ENCODE measurements around the gene GAB2.
"Not testable (repeated sequence)": the region's sequence is repeated elsewhere in the genome, so short reads cannot be mapped to it uniquely, and the experiment has no call there.

The GAB2 gene

DNA sequence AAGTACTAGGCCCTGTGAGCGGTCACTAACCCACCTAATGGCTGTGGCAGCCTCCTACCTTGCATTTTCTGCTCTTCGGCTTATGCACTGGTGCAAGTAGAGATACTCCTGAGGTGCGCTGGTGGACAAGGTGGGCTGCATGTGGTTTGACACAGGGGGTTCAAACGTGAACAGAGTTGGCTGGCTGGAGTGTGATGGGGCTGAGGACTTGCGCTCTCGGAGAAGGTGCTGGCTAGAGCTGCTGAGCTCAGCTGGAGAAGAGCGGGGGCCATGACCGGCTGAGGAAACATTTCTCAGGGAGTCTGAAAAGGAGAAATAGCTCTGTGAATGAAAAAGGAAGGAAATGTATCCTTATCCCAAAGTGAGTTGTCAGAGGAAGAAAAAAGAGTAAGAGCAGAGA is 167.5 kb downstream of the GAB2 start:
- H3K9me3 Mint-ChIP-seq: no peaks in the 10 kb centered on the region
- no peaks in the 10 kb centered on the region for H3K27me3 Mint-ChIP-seq
- no peak overlapping the region for H3K4me3 Mint-ChIP-seq
- H3K27ac Mint-ChIP-seq: peak overlapping the region; percentile 59
- intact Hi-C loops (cut with micrococcal nuclease): no loop called here
- H3K36me3 Mint-ChIP-seq (ENCODE audit: low read depth): peaks cover 70% of the 10 kb centered on the region
- peaks cover 55% of the 10 kb centered on the region for H3K4me1 Mint-ChIP-seq (ENCODE audit: low read depth)

DNA sequence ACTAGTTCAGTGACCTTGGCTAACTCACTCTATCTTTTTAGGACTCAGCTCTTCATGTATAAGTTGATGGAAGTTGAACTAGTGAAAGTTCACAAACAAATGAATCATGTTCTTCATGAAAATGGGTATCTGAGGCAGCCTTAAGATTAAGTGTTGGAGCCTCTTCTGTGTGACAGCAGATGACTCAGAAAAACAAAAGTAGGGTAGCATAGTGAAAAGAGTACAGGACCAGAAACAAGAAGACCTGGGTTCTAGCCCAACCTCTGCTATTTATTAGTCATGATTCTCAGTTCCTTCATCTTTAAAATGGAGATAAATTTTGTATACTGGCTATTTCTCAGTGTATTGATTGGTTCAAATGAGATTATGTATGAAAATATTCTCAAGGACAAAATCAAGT is 168.7 kb downstream of the GAB2 start:
- no peaks in the 10 kb centered on the region for H3K9me3 Mint-ChIP-seq
- H3K27ac Mint-ChIP-seq: no peak overlapping the region
- H3K27me3 Mint-ChIP-seq: no peaks in the 10 kb centered on the region
- H3K36me3 Mint-ChIP-seq (ENCODE audit: low read depth): peaks cover 65% of the 10 kb centered on the region
- peaks cover 57% of the 10 kb centered on the region for H3K4me1 Mint-ChIP-seq (ENCODE audit: low read depth)
- no peak overlapping the region for H3K4me3 Mint-ChIP-seq
- intact Hi-C loops (cut with micrococcal nuclease): no loop called here

DNA sequence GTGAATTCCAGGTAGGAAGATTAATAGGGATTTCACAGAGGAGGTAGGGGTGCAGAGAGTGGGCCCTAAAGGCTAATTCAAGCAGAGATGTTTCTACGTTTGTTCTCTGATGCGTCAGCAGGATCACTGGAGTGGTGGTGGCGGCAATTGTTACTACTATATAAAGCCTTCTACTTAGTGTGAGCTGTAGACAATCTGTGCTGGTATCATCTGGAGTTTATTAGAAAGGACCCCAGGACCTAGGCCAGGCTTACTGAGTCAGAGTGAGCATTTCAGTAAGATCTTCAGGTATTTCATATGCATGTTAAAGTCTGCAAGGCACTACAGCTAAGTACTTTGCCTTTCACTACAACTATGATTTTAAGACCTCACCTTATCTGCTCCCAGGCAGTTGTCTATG is 169.4 kb downstream of the GAB2 start:
- H3K27me3 Mint-ChIP-seq: no peaks in the 10 kb centered on the region
- intact Hi-C loops (cut with micrococcal nuclease): no loop called here
- H3K36me3 Mint-ChIP-seq (ENCODE audit: low read depth): peaks cover 65% of the 10 kb centered on the region
- no peaks in the 10 kb centered on the region for H3K9me3 Mint-ChIP-seq
- no peak overlapping the region for H3K4me3 Mint-ChIP-seq
- no peak overlapping the region for H3K27ac Mint-ChIP-seq
- peaks cover 54% of the 10 kb centered on the region for H3K4me1 Mint-ChIP-seq (ENCODE audit: low read depth)

- peak overlapping the region; percentile 46 for H3K27ac Mint-ChIP-seq
- H3K4me1 Mint-ChIP-seq (ENCODE audit: low read depth): peaks cover 33% of the 10 kb centered on the region
- H3K9me3 Mint-ChIP-seq: peaks cover 16% of the 10 kb centered on the region
- no peaks in the 10 kb centered on the region for H3K27me3 Mint-ChIP-seq
- H3K36me3 Mint-ChIP-seq (ENCODE audit: low read depth): peaks cover 85% of the 10 kb centered on the region
- intact Hi-C loops (cut with micrococcal nuclease): no loop called here
- H3K4me3 Mint-ChIP-seq: no peak overlapping the region
Measured at GRCh38 chr11:78244546-78245255, 172.9 kb downstream of the GAB2 start.

DNA sequence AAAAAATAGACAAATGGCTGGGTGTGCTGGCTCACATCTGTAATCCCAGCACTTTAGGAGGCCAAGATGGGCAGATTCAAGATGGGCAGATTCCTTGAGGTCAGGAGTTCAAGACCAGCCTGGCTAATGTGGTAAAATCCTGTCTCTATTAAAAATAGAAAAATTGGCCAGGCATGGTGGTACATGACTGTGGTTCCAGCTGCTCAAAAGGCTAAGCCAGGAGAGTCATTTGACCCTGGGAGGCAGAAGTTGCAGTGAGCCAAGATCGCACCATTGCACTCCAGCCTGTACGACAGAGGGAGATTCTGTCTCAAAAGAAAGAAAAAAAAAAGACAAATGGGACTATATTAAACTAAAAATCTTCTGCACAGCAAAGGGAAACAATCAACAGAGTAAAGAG is 173.5 kb downstream of the GAB2 start:
- Mint-ChIP-seq H3K27ac (peak overlapping the region; percentile 46), H3K27me3 (no peaks in the 10 kb centered on the region), H3K9me3 (peaks cover 16% of the 10 kb centered on the region)

GRCh38 chr11:78241475-78241874 is 176.1 kb downstream of the GAB2 start:
- Mint-ChIP-seq H3K4me1 (ENCODE audit: low read depth) (peaks cover 30% of the 10 kb centered on the region), H3K36me3 (ENCODE audit: low read depth) (peaks cover 83% of the 10 kb centered on the region), H3K27ac (peak overlapping the region; percentile 16), H3K4me3 (no peak overlapping the region), H3K27me3 (no peaks in the 10 kb centered on the region), H3K9me3 (peaks cover 16% of the 10 kb centered on the region)
- intact Hi-C loops (cut with micrococcal nuclease): no loop called here

More for the DNA sequence above, 173.5 kb downstream of the GAB2 start:
- H3K36me3 Mint-ChIP-seq (ENCODE audit: low read depth): peaks cover 87% of the 10 kb centered on the region
- H3K4me1 Mint-ChIP-seq (ENCODE audit: low read depth): peaks cover 37% of the 10 kb centered on the region
- H3K4me3 Mint-ChIP-seq: no peak overlapping the region
- intact Hi-C loops (cut with micrococcal nuclease): no loop called here

DNA sequence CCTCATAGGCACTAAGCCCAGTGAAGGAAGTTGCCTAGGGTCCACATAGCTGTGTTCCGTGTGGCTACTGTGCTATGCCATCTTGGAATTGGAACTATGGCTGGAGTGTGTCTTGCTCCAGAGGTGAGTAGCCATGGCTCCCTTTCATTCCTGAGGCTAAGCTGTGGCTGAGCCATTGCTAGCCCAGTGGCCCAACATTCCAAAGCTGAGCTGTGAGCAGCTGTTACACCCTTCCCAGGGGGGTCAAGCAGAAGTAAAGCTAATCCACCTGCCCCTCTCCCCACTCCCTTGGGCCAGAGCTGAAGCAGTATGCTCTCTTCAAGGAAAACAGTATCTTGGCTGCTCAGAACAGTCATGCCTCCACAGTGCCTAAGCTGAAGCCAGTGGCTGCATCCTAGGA is 177.8 kb downstream of the GAB2 start:
- intact Hi-C loops (cut with micrococcal nuclease): no loop called here
- peaks cover 16% of the 10 kb centered on the region for H3K9me3 Mint-ChIP-seq
- H3K4me1 Mint-ChIP-seq (ENCODE audit: low read depth): peaks cover 25% of the 10 kb centered on the region
- no peaks in the 10 kb centered on the region for H3K27me3 Mint-ChIP-seq
- peaks cover 91% of the 10 kb centered on the region for H3K36me3 Mint-ChIP-seq (ENCODE audit: low read depth)
- no peak overlapping the region for H3K27ac Mint-ChIP-seq
- H3K4me3 Mint-ChIP-seq: no peak overlapping the region

DNA sequence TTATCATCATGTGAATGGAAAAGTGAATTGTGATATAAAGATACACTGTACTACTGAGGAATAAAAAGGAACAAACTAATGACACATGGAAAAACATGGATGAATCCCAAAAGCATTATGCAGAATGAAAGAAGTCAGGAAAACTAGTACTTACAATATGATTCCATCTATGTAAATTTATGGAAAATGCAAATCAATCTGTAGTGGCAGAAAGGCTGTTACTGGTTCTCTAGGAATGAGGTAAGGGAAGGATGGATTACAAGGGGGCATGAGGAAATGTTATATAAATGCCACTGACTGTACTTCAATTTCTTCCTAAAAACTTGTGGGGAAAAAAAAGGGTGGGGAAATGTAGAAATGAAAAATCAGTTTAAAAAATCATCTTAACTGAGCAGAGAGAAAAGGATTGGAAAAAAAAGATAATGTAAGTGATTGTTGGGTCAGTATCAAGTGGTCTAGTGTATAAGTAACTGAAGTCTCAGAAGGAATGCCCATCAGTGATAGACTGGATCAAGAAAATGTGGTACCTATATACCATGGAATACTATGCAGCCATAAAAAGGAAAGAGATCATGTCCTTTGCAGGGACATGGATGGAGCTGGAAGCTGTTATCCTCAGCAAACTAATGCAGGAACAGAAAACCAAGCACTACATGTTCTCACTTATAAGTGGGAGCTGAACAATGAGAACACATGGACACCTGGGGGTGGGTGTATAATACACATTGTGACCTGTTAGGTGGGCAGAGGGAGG is 180.2 kb downstream of the GAB2 start:
- Mint-ChIP-seq H3K9me3 (peaks cover 16% of the 10 kb centered on the region), H3K4me1 (ENCODE audit: low read depth) (peaks cover 13% of the 10 kb centered on the region), H3K36me3 (ENCODE audit: low read depth) (peaks cover 86% of the 10 kb centered on the region), H3K27ac (no peak overlapping the region), H3K27me3 (no peaks in the 10 kb centered on the region), H3K4me3 (no peak overlapping the region)
- intact Hi-C loops (cut with micrococcal nuclease): no loop called here

- H3K9me3 Mint-ChIP-seq: no peaks in the 10 kb centered on the region
- H3K36me3 Mint-ChIP-seq (ENCODE audit: low read depth): peaks cover 69% of the 10 kb centered on the region
- peaks cover 22% of the 10 kb centered on the region for H3K4me1 Mint-ChIP-seq (ENCODE audit: low read depth)
- intact Hi-C loops (cut with micrococcal nuclease): no loop called here
- no peaks in the 10 kb centered on the region for H3K27me3 Mint-ChIP-seq
- H3K4me3 Mint-ChIP-seq: no peak overlapping the region
- H3K27ac Mint-ChIP-seq: no peak overlapping the region
Measured at GRCh38 chr11:78234006-78234405, 183.6 kb downstream of the GAB2 start.

DNA sequence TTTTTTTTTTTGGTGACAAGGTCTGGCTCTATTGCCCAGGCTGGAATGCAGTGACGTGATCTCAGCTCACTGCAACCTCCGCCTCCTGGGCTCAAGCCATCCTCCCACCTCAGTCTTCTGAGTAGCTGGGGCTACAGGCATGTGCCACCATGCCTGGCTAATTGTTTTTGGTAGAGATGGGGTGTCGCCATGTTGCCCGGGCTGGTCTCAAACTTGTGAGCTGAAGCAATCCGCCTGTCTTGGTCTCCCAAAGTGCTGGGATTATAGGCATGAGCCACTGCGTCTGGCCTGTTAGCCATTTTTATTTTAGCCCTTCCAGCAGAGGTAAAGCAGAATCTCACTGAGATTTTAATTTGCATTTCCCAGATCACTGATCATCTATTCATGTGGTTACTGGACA is 184.6 kb downstream of the GAB2 start:
- intact Hi-C loops (cut with micrococcal nuclease); H3K9me3 Mint-ChIP-seq; H3K27me3 Mint-ChIP-seq; H3K4me3 Mint-ChIP-seq; H3K27ac Mint-ChIP-seq: not testable (repeated sequence)
- H3K36me3 Mint-ChIP-seq (ENCODE audit: low read depth): peaks cover 64% of the 10 kb centered on the region
- peaks cover 27% of the 10 kb centered on the region for H3K4me1 Mint-ChIP-seq (ENCODE audit: low read depth)

GRCh38 chr11:78231962-78232501 is 185.6 kb downstream of the GAB2 start:
- H3K9me3 Mint-ChIP-seq: no peaks in the 10 kb centered on the region
- H3K36me3 Mint-ChIP-seq (ENCODE audit: low read depth): peaks cover 64% of the 10 kb centered on the region
- H3K4me3 Mint-ChIP-seq: no peak overlapping the region
- H3K27ac Mint-ChIP-seq: no peak overlapping the region
- peaks cover 27% of the 10 kb centered on the region for H3K4me1 Mint-ChIP-seq (ENCODE audit: low read depth)
- H3K27me3 Mint-ChIP-seq: no peaks in the 10 kb centered on the region
- intact Hi-C loops (cut with micrococcal nuclease): no loop called here

- Mint-ChIP-seq H3K4me1 (ENCODE audit: low read depth) (peaks cover 27% of the 10 kb centered on the region), H3K27me3 (no peaks in the 10 kb centered on the region), H3K36me3 (ENCODE audit: low read depth) (peaks cover 65% of the 10 kb centered on the region), H3K27ac (no peak overlapping the region), H3K4me3 (no peak overlapping the region), H3K9me3 (no peaks in the 10 kb centered on the region)
- intact Hi-C loops (cut with micrococcal nuclease): no loop called here
Measured at GRCh38 chr11:78230161-78230877, 187.3 kb downstream of the GAB2 start.

DNA sequence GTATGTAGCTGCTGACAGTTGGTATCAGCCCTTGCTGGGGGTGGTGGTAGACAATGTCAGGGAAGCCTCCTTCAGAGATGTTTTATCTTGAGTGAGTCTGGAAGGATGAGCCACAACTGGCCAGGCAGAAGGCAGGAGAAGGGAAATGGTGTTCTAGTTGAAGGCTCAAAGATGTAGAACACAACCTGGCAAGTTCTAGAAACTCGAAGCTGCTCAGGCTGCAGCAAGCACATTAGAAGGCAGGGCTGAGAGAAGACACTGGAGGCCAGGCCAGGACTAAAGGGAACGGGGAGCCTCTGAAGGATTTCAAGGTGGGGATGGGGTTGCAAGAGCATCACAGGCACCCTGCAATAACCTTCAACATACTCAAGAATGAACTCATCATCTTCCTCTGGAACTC is 188.5 kb downstream of the GAB2 start:
- Mint-ChIP-seq H3K36me3 (ENCODE audit: low read depth) (peaks cover 72% of the 10 kb centered on the region), H3K27me3 (no peaks in the 10 kb centered on the region), H3K27ac (peak overlapping the region; percentile 55), H3K4me3 (no peak overlapping the region), H3K9me3 (no peaks in the 10 kb centered on the region), H3K4me1 (ENCODE audit: low read depth) (peaks cover 27% of the 10 kb centered on the region)
- intact Hi-C loops (cut with micrococcal nuclease): loop anchor here (2.0 to 5.0 kb wide), 3 partner anchors 188 to 336 kb away; partner anchors contain the start of gene GAB2

GRCh38 chr11:78228467-78228866 is 189.2 kb downstream of the GAB2 start:
- Mint-ChIP-seq H3K36me3 (ENCODE audit: low read depth) (peaks cover 72% of the 10 kb centered on the region), H3K4me1 (ENCODE audit: low read depth) (peaks cover 27% of the 10 kb centered on the region)
- intact Hi-C loops (cut with micrococcal nuclease): loop anchor here (2.0 to 5.0 kb wide), 3 partner anchors 189 to 336 kb away; partner anchors contain the start of gene GAB2

More at GRCh38 chr11:78228467-78228866, 189.2 kb downstream of the GAB2 start:
- H3K27me3 Mint-ChIP-seq: no peaks in the 10 kb centered on the region
- no peak overlapping the region for H3K27ac Mint-ChIP-seq
- H3K9me3 Mint-ChIP-seq: no peaks in the 10 kb centered on the region
- no peak overlapping the region for H3K4me3 Mint-ChIP-seq
